Myocyte (in vitro differentiated cells): Measurements from ENCODE around the gene MAST1. TPM values are rescaled to one million over a fixed set of nuclear protein-coding genes. Genes with fewer than 3 reads are reported as not detected.
"Not testable (repeated sequence)": the region's sequence is repeated elsewhere in the genome, so short reads cannot be mapped to it uniquely, and the experiment has no call there.

ENCODE experiments used
- DNase-seq: peaks from one replicate; pipeline ENCODE4 v3.0.0-alpha.2; 2012; ENCODE audit warnings: low read depth
- polyA plus RNA-seq: library from polyadenylated mRNA; unstranded; fragments of >200 nt; gene quantifications from one replicate; pipeline ENCODE4 v1.2.1, GENCODE V29; 2012; ENCODE audit warnings: missing spikeins
- total RNA-seq: library from RNA; depleted of rRNA; stranded (reverse); fragments of >200 nt; gene quantifications from 2 replicates; pipeline ENCODE4 v1.2.3, GENCODE V29; 2014

The MAST1 gene
- 0.42 TPM in 1 of 2 replicates, not detected in the other for total RNA-seq
- polyA plus RNA-seq = 0.53 TPM

GRCh38 chr19:12838182-12838885, at the start of gene MAST1:
MAST1 (plus strand) TSS chr19:12838515; CDS start chr19:12838573, 58 bp downstream.
- DNase-seq = peak; percentile 39

GRCh38 chr19:12788682-12789097, 49.6 kb upstream of the MAST1 start:
- DNase-seq = peak; percentile 93

- DNase-seq = peak; percentile 53
Observed at GRCh38 chr19:12789098-12789903, 49.0 kb upstream of the MAST1 start.

GRCh38 chr19:12789904-12790619, 48.3 kb upstream of the MAST1 start:
- peak; percentile 96 for DNase-seq

- DNase-seq = no peak
Observed at GRCh38 chr19:12790628-12791344, 47.5 kb upstream of the MAST1 start.

GRCh38 chr19:12791345-12792050, 46.8 kb upstream of the MAST1 start, which contains the start of gene JUNB:
JUNB (plus strand) TSS chr19:12791486; CDS start chr19:12791772, 286 bp downstream.
- DNase-seq = peak; percentile 98

GRCh38 chr19:12792051-12792852, 46.1 kb upstream of the MAST1 start:
- DNase-seq = peak; percentile 76

- no peak for DNase-seq
Observed at GRCh38 chr19:12792853-12793289, 45.4 kb upstream of the MAST1 start.

GRCh38 chr19:12793290-12794195, 44.8 kb upstream of the MAST1 start:
- peak; percentile 95 for DNase-seq

- peak; percentile 38 for DNase-seq
Observed at GRCh38 chr19:12794196-12794941, 43.9 kb upstream of the MAST1 start.

- DNase-seq = peak; percentile 9
Observed at GRCh38 chr19:12794971-12795381, 43.3 kb upstream of the MAST1 start.

- peak; percentile 84 for DNase-seq
Observed at GRCh38 chr19:12796146-12797071, 41.9 kb upstream of the MAST1 start.

- no peak for DNase-seq
Observed at GRCh38 chr19:12797141-12797587, 41.2 kb upstream of the MAST1 start.

GRCh38 chr19:12797607-12798006, 40.7 kb upstream of the MAST1 start:
- DNase-seq = not testable (repeated sequence)

- DNase-seq = no peak
Observed at GRCh38 chr19:12799742-12800465, 38.4 kb upstream of the MAST1 start.

GRCh38 chr19:12800466-12800770, 37.9 kb upstream of the MAST1 start:
- no peak for DNase-seq
